H1 (cell line): ENCODE measurements around the gene GRAMD1C.

ENCODE experiments used
- GABPA ChIP-seq: IDR thresholded peaks from 2 replicates; pipeline ENCODE4 v1.6.1; 2011; ENCODE audit warnings: mild to moderate bottlenecking, low read length, moderate library complexity, borderline replicate concordance; ENCODE audit not compliant: insufficient read depth
- GTF2F1 ChIP-seq: IDR thresholded peaks from 2 replicates; pipeline ENCODE4 v1.6.1; 2012; ENCODE audit warnings: low read depth, low read length, improper control_type of control experiment, borderline replicate concordance
- POLR2A ChIP-seq, 2 experiments: IDR thresholded peaks; 1 replicate in 1 of 2; 2 replicates in 1 of 2; pipeline ENCODE4 v1.6.1; 2011; ENCODE audit warnings: low read depth in 2 of 2, low read length in 2 of 2, mild to moderate bottlenecking in 2 of 2; ENCODE audit errors: control extremely low read depth in 1 of 2
- POLR2AphosphoS5 ChIP-seq: IDR thresholded peaks from 2 replicates; pipeline ENCODE4 v1.6.1; 2011; ENCODE audit warnings: low read depth, low read length
- RAD21 ChIP-seq, 2 experiments: IDR thresholded peaks in 1 of 2; conservative IDR thresholded peaks in 1 of 2; 2 replicates each; pipeline ENCODE4 v1.6.1; 2011; ENCODE audit warnings: low read depth in 2 of 2, low read length in 2 of 2, improper control_type of control experiment in 1 of 2, inconsistent platforms in 1 of 2, mild to moderate bottlenecking in 1 of 2, moderate library complexity in 1 of 2
- TF ChIP-seq, protein P1 (sequence below), 3 experiments: IDR thresholded peaks; 1 replicate in 2 of 3; 2 replicates in 1 of 3; pipeline versions ENCODE4 v1.5.1 to v1.6.1; 2011; ENCODE audit warnings: low read length in 3 of 3, mild to moderate bottlenecking in 3 of 3, inconsistent platforms in 2 of 3, low read depth in 1 of 3, moderate library complexity in 1 of 3; ENCODE audit not compliant: insufficient read depth in 1 of 3; ENCODE audit errors: control extremely low read depth in 1 of 3

DNA sequence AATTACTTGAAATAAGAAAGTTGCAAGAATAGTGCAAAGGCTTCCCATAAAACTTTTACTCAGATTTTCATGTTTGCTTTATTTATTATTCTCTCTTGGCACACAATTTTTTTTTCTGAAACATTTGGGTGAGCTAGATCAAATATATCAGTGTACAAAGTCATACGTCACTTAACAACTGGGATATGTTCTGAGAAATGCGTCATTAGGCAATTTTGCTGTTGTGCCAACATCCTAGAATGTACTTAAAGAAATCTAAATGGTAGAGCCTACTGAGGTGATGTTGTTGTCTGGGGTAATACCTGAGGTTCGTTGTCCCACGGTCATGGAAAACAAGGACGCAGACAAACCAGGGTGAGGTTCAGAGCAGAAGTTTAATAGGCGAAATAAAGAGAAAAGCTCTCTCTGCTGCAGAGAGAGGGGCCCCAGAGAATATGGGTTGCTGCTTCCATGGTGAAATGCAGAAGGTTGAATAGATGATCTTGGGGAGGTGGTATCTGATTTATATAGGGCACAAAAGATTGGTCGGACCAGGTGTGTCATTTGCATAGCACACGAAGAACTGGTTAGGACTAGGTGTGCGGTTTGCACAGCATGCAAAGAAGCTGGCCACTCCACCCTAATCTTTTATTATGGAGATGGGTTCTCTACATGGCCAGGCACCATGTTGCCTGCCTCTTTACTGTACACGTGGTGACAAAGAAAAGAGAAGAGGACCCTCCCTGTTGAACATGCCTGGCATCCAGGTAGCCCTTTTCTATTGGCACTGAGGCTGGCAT, 8.8 kb upstream of the GRAMD1C start:
- TF ChIP-seq, protein P1, sequence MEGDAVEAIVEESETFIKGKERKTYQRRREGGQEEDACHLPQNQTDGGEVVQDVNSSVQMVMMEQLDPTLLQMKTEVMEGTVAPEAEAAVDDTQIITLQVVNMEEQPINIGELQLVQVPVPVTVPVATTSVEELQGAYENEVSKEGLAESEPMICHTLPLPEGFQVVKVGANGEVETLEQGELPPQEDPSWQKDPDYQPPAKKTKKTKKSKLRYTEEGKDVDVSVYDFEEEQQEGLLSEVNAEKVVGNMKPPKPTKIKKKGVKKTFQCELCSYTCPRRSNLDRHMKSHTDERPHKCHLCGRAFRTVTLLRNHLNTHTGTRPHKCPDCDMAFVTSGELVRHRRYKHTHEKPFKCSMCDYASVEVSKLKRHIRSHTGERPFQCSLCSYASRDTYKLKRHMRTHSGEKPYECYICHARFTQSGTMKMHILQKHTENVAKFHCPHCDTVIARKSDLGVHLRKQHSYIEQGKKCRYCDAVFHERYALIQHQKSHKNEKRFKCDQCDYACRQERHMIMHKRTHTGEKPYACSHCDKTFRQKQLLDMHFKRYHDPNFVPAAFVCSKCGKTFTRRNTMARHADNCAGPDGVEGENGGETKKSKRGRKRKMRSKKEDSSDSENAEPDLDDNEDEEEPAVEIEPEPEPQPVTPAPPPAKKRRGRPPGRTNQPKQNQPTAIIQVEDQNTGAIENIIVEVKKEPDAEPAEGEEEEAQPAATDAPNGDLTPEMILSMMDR (IDR thresholded peaks at IDR 0.05; ENCODE audit: control extremely low read depth in 1 of 3, insufficient read depth in 1 of 3, low read depth in 1 of 3, low read length in 3 of 3) = no peak
- TF ChIP-seq GTF2F1 (no peak), RAD21 (IDR thresholded peaks at IDR 0.05 in 1 of 2, conservative IDR thresholded peaks at IDR 0.05 in 1 of 2; ENCODE audit: low read depth in 2 of 2, low read length in 2 of 2) (no peak), GABPA (no peak), POLR2A (IDR thresholded peaks at IDR 0.05; ENCODE audit: control extremely low read depth in 1 of 2, low read depth in 2 of 2, low read length in 2 of 2) (no peak), POLR2AphosphoS5 (no peak)
